HG03097 (cell line): ENCODE results near the gene MYEOV.

ENCODE experiments used
- ATAC-seq: cut with Tn5 transposase; IDR thresholded peaks from one replicate; pipeline ENCODE4 v1.9.1; 2021; ENCODE audit not compliant: unreplicated experiment, low FRiP score

The MYEOV gene

DNA sequence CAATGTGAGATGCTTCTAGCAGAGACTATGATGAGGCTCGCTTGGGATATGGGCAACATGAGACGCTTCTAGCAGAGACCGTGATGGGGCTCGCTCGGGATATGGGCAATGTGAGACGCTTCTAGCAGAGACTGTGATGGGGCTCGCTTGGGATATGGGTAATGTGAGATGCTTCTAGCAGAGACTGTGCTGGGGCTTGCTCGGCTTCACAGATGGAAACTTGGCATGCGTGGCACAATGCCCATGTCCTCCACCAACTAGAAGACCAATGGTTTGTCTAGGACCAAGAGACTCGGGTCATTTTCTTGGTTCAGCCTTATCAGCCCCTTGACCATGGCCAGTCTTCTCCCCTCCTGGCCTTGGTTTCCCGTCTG lies 7.1 kb downstream of the MYEOV start:
- ATAC-seq, result no peak

DNA sequence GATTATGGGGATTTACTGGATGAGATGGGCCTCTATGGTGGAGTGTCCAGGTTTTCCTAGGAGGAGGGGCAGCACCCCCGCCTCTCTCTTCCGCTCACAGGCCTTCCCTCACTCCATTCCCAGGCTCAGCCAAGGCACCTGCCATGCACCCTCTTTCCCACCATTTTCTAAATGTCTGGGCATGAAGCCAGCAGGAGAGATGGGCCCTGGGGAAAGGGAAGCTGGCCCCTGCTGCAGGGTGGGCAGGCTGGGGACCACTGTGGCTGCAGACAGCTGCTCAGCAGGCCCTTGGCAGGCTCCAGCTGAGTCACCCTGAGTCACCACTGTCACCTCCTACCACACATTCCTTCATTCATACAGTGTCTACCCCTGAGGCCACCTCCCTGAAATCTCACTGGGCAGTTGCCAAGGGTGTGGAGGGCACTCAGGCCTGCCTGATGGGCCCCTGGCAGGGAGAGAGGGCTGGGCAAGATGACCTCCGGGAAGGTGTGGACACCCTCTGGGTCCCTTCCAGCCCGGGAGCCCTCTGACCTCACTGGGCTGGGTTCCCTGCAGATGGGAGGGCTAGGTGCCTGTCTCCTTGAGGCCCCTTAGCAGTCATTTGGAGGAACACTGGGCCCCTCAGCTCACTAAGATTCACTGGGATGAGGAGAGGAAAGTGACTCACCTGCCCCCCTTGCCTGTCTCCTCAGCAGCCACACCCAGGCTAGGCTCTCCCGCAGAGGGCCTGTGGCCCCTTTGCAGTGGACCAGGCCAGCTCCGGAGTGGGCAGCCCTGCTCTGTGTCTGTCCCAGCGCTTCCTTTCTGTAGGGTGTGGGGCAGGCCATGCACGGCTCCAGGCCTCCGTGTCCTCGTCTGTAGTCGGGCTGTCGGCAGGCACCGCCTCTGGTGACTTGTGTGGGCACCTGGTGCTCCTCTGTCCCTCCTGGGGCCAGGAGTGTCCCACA lies 7.8 kb downstream of the MYEOV start:
- no peak for ATAC-seq

DNA sequence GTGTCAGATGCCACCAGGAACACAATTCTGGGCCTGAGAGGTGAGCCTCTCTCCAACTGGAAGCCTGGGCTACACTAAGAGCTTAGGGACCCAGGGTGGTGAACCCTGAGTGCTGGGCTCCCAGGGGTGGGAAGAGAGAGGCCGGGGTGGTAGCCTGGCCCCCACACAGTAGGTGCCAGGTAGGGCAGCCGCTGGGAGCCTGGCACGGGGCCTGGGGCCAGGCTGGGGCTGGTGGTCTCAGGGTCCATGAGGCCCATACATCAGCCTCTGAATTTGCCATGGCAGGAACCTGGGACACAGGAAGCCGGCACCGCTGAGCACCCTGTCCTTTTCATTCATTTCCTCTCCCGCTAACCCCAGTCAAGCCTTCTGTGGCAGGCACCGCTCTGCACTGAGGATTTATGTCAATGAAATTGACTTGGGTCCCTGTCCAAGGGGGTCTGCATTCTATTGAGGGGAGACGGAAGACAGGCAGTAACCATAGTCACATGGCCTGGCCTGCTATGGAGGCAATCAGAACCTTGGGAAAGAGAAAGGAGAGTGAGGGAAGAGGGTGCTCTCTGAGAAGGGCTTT lies 8.6 kb downstream of the MYEOV start:
- ATAC-seq, result no peak

DNA sequence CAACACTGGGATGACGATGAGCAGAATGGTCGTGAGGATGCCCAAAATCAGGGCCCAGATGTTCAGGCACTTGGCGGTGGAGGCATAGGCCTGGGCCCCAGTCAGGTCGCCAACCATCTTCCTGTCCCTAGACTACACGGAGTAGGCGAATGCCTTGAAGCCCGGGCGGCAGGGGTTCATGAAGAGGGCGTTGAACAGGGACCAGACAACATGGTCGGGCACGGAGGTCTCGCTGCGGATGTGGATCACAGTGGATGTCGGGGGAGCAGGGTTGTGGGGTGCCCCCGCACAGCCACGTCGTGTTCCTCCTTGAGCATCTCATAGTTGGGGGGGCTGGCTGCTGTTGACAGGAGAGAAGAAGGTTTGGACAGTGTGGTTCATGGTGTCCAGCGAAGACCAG lies 9.5 kb downstream of the MYEOV start:
- no peak for ATAC-seq

DNA sequence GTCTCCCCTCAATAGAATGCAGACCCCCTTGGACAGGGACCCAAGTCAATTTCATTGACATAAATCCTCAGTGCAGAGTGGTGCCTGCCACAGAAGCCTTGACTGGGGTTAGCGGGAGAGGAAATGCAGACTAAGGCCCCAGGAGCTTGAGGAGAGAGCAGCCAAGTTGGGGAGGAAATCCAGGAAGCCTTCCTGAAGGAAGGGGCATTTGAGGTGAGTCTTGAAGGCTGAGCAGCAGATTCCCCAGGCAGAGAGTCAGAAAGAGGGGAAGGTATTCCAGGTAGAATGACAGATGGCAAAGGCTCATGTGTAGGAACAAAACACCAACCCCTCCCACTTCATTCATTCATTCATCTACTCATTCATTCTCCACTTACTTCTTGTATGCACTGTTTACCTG lies 10.3 kb downstream of the MYEOV start:
- no peak for ATAC-seq

DNA sequence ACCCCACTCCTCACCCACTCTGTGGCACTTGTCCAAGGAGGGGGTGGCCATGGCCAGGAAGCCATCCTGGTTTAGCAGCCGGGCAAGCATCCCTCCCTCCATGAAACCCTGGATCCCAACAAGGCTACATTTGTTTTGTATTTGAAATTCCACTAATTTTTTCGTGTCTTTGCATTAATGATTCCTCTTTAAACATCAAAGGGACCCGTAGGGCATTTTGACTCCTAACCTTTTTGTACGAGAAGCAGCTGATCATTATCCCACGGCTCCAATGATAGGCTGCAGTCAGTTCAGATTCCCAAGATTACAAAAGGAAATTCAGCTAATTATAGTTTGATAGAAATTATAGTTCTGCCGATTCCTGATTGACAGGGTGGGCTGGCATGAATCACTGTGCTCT lies 10.7 kb downstream of the MYEOV start:
- ATAC-seq, result no peak

DNA sequence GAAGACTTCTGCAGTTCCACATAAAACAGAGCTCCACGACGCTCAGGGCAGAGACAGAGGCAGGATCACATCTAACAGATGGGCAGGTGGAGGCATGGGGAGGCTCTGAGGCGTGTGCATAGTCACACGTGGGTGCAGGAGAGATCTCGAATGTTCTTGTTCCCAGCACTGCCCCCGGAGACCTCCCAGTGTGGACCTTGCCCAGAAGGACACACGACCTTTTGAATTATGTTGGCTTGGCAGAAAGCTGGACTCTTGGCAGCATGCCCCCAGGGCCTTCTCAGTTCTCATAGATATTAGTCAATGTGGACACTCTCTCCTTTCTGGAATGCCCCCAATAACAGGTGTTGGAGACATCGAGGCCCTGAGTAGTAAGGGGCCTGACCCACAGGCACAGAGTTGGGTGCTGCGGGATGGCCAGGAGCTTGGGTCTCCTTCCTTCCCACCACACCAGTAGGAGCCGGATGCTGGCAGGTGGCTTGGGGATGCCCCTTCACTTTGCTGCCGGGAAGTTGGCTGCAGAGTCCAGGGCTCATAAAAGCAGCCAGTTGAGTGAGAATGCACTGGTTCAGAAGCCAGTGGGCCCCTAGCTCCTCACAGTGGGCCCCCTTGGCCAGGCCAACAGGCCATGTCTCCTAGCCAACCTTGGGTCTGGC lies 12.1 kb downstream of the MYEOV start:
- ATAC-seq, result no peak

DNA sequence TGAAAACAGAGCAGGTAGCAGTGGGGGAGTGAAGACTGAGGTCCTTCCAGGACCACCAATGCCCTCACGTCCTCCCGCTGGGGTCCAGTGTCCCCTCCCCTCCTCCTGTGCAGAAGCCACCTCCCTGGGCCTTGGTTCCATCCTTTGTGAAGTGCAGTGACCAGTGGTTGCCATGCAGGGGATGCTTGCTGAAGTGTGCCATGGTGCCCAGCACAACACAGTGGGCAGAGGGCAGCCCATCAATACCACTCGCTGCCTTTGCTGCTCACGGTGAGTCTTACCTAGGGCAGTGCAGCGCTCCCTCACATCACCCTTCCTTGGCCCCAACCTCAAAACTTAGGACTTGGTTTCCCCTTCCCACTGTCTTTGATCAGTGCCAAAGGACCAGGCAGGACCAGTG lies 12.9 kb downstream of the MYEOV start:
- no peak for ATAC-seq

DNA sequence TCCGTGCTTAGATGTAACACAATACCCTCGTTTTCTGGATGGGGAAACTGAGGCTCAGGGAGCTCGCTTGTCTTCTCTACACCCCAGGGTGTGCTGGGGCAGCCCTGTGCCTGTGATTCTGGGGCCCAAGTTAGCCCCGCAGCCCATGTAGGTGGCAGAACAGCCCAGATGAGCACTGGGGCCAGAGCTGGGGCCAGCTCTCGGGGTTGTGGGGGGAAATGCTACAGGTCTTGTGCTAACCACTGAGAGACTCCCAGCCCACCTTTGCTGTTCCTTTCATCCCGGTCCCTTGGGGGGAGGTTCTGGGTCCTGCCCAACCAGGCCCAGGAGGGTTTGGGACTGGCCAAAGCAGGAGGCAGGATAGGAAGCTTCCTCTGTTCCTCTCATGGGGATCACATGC lies 13.5 kb downstream of the MYEOV start:
- ATAC-seq, result no peak

DNA sequence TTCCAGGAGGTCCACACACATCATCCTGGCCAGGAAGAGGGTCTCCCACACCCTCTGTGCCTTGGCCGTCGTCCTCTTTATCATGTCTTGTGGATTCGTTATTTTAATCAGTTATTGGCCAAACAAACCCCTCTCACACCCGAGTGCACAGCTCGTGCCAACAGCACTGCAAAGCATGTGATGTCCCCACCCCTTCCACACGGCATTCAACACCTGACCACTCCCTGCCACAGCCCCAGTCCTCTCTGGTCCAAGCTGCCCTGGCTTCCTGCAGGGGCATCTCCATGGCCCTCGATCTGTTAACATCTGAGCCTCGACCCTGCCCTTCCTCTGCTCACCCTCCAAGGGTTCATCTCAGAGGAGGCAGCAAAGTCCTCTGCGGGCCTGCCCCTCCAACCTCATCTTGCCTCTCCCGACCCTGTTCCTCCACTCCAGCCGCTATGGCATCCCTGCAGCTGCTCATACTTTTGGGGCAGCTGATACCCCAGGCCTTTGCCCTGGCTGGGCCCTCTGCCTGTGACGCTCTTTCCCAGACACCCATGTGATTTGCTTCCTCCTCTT lies 14.0 kb downstream of the MYEOV start:
- ATAC-seq, result no peak

DNA sequence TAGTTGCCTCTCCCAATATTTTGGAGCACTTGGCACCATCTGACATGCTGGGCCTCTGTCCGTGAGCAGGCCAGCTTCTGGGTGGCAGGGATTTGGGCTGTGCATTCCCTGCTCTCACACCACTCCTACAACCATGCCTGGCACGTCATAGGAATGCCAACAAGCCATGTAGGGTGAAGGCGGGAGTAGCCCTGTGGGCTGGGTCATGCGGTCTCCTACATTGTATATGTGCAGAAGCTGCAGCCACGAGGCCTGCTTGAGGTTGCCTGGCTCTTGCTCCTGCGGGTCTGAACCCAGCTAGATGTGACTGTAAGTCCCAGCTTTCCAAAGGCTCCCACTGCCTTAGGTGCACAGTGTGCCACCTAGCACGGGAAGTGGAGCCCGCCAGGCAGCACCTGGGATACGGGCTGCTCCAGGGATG lies 14.5 kb downstream of the MYEOV start:
- no peak for ATAC-seq

DNA sequence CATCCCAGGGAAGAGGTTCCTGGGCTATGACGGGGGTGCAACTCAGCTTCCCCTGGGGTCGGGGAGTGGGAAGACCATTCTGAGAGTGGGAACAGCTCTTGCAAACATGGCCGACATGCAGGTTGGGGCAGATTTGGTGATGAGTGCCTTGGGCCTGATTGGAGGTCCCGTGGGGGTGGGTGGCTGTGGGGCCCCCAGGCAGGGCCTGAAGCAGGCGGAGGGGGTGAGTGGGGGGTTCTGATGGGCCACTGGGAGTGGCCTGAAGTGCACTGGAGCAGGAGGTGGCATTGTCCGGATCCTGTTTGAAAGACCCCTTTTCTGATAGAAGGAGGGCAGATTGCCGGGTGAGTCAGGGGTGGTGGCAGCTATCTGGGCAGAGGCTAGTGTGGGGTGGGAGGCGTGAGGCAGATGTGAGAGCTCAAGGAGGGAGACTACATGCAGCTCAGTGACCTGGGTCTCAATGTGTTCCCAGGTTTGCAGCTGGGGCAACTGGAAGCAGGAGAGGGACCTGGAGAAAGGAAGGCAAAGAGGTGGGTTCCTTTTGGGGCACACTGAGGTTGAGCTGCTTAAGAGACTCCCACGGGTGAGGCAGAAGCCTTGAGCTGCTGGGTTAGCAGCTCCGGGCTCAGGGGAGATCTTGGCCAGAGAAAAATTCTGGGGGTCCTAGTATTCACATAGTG lies 15.1 kb downstream of the MYEOV start:
- ATAC-seq, result no peak

DNA sequence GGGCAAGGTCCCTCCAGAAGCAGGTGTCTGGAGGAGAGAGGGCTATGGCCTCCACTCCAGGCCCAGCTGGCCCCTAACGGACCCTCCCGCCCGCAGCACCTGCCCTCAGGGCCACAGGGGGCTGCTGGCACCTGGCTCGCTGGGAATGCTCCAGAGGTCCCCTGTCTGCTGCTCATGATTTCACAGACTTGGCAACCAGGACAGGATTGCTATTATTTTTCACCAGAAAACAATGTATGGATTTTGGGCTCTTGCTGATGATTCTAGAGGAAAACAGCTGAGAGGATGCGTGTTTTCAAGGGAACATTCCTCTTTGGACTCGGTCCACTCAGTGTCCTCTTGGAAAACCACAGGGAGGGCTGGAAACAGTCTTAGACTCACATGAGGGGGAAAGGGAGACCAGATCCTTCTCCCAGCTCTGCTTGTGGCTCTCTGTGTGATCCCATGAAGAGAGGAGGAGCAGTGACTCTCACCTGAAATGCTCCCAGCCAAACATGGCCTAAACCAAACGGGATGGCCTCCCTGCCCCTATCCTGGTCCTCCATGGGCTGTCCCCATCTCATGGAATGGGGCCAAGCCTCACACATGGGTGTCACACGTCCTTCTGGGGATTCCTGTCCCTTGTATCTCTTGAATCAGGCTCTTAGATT lies 15.8 kb downstream of the MYEOV start:
- no peak for ATAC-seq

DNA sequence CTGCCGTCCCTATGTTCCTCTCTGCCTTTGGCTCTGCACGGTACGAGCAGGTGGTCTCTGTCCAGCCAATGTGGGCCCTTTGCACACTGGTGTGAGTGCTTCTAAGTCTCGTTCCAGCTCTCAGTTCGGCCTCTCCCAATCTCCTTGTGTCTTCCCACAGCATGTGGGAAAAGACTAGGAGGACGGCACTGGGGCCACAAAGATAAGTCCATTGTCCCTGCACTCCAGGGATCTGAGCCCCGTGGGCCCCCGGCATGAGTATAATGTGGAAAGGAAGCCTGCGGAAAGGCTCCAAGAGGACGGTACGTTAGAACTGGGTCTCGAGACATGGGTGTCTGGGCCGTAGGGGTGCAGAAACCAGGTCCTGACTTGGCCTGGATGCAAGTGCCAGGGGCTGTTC lies 16.4 kb downstream of the MYEOV start:
- ATAC-seq, result no peak

DNA sequence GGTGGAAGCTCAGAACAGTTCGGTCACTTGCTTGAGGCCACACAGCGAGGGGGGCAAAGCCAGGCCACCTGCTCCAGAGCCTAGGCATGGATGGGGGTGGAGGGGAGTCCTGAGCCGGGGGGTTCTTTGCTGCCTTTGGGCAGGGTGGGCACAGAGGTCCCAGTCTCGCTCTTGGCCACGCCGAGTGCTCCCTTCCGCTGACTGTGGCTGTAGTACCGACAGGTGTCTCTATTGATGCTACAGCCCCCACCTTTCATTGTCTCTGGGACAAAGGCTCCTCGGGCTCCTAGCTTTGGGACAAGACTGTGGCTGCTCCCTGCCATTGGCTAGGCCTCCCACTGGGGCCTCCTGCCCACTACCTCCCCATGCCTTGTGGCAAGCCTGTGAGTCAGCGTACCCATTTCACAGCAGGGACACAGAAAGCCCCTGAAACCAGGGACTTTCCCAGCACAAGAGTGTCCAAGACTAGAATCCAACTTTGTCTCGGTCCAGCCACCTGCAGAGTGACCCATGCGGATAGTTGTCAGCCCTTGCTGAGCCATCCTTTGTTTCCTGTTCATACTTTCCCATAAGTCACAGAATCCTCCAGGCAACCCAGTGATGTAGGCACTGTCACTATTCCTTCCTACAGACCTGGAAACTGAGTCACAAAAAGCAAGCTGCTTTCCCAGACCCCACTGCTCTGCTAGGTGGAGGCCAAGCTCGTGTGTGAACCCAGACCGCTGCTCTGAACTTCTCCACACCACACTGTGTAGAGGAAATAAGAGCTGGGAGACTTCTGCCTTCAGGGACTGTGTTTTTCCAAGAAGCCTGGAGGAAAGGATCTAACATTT lies 17.2 kb downstream of the MYEOV start:
- ATAC-seq, result no peak

DNA sequence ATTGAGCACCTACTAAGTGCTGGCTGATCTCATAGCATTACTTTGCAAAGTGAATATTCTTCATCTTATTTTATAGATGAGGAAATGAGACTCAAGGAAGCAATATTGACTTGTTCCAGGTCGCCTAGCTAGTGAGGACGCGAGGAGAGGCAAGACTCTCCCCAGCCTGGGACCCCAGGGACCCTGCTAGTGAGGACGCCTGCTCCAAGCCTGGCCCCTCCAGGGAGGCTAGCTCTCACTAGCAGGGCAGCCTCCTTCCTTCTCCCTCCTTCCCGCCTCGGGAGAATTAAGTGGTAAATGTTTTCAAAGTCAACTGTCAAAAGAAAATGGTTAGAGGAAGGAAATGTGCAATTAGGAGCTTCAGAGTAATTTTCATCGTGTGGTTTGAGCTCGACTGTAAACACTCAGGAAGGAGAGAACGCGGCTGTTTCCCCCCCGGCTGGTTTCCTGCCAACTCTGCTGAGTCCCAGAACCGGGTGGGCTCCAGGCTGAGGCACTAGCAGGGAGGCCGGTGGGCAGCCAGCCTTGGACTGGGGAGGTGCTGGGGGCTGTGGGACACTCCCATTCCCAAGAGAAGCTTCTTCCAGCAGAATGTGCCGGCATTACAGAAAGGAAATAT lies 17.9 kb downstream of the MYEOV start:
- ATAC-seq, result no peak

DNA sequence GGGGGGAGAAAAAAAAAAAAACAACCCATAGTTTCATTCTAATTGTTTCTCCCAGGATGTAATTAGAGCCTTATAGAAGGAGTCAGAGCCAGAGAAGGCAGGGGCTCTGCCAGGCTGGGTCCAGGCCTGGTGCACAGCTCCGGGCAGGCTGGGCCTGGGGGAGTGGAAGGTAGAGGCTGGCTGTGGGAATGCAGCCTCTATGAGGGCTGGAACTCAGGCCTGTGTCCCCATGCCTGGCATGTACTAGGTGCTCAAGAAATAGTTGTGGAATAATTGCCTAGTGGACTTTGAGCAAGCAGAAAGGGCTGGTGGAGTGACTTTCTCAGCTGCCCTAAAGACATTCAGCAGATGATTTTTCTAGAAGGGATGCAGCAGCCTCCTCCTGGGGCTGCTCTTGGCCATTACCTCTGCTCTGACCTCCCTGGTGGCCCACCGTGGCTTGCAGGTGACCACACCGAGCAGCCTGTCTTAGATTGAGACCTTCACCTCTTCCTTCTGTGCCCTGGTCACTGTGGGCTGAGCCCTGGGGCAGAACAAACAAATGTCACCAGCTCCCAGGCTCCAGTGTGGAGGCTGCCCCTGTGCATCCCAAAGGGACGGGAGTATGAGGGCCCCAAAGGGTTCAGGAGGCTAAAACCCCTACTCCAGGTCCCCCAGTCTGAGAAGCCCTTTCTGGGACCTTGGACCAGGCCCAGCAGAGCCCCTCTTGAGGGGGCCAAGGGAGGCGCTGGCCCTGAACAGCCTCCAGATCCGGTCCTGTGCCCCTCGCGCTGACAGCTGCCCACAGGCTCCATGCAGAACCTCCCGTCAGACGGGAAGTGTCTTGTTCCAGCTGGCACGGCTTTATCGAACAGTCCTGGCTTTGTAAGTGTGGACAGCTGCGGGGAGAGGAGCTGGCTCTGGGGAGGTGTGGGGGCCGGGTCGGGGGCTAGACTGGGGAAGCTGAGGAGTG lies 18.8 kb downstream of the MYEOV start:
- no peak for ATAC-seq

DNA sequence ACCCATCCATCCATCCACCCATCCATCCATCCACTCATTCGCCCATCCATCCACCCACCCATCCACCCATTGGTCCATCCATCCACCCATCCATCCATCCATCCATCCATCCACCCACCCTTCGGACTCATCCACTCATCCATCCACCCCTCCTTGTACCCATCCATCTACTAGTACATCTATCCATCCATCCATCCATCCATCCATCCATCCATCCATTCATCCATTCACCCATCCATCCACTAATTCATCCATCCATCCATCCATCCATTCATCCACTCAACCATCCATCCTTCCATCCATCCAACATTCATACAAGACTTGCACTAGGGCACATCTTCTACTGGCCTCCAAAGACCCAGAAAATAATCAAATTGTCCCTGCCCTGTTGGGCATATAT lies 20.0 kb downstream of the MYEOV start:
- ATAC-seq, result no peak
